HCT116 (cell line): Measurements from ENCODE around the gene ALOXE3.

Experiments
- CBX3 ChIP-seq: IDR thresholded peaks from 2 replicates; pipeline ENCODE4 v1.6.1; 2012; ENCODE audit warnings: low read depth
- EZH2 ChIP-seq: fragments of 200-600 bp; sonication (generic); IDR thresholded peaks from 2 replicates; pipeline ENCODE4 v1.6.1; 2017; ENCODE audit warnings: antibody characterized with exemption, mixed run types
- JUND ChIP-seq: IDR thresholded peaks from 2 replicates; pipeline ENCODE4 v1.6.1; 2012
- POLR2A ChIP-seq: IDR thresholded peaks from 2 replicates; pipeline ENCODE4 v1.7.0; 2011; ENCODE audit warnings: borderline replicate concordance; ENCODE audit not compliant: insufficient read depth, insufficient read length; ENCODE audit errors: extremely low read depth
- RAD21 ChIP-seq: IDR thresholded peaks from 2 replicates; pipeline ENCODE4 v1.6.1; 2012; ENCODE audit warnings: low read depth, mild to moderate bottlenecking
- TCF7L2 ChIP-seq: IDR thresholded peaks from 2 replicates; pipeline ENCODE4 v1.7.0; 2011; ENCODE audit warnings: borderline replicate concordance, inconsistent platforms; ENCODE audit not compliant: insufficient read depth, insufficient read length; ENCODE audit errors: extremely low read depth
- ZNF274 ChIP-seq: fragments of 200-500 bp; sonication (Bioruptor generic); IDR thresholded peaks from 2 replicates; pipeline ENCODE4 v1.6.1; 2014; ENCODE audit warnings: mild to moderate bottlenecking, low read depth, low read length, inconsistent platforms
- TF ChIP-seq, protein P1 (sequence below), 3 experiments: fragments of 200-600 bp in 1 of 3; sonication (generic) in 1 of 3; IDR thresholded peaks in 2 of 3; conservative IDR thresholded peaks in 1 of 3; 2 replicates each; pipeline ENCODE4 v1.5.1; 2012 to 2017; ENCODE audit warnings: low read depth in 2 of 3, low read length in 2 of 3, antibody characterized with exemption in 1 of 3, borderline replicate concordance in 1 of 3, control low read depth in 1 of 3, mild to moderate bottlenecking in 1 of 3, mixed read lengths in 1 of 3, mixed run types in 1 of 3, moderate library complexity in 1 of 3; ENCODE audit not compliant: insufficient read depth in 1 of 3

DNA sequence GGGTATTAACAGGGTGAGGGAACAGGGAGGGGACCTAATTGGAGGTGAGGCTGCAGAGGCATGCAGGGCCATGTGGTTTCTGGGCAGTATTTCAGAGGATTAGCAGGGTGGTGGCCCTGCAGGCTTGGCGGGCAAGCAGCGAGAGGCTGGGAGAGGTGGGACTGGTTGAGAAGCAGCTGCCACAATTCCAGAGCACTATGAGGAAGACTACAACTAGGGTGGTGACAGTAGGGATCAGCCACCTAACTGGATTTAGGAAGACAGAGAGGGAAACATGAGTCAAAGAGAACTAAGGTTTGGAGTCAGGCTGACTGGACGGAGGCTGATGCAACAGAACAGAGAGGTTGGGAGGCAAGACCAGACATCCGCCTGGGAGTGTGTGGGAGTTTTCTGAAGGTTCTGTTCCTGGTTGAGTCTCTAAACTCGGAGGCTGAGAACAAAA lies 12.3 kb downstream of the ALOXE3 start:
- no peak for TF ChIP-seq ZNF274
- no peak for TF ChIP-seq POLR2A
- TF ChIP-seq, protein P1, sequence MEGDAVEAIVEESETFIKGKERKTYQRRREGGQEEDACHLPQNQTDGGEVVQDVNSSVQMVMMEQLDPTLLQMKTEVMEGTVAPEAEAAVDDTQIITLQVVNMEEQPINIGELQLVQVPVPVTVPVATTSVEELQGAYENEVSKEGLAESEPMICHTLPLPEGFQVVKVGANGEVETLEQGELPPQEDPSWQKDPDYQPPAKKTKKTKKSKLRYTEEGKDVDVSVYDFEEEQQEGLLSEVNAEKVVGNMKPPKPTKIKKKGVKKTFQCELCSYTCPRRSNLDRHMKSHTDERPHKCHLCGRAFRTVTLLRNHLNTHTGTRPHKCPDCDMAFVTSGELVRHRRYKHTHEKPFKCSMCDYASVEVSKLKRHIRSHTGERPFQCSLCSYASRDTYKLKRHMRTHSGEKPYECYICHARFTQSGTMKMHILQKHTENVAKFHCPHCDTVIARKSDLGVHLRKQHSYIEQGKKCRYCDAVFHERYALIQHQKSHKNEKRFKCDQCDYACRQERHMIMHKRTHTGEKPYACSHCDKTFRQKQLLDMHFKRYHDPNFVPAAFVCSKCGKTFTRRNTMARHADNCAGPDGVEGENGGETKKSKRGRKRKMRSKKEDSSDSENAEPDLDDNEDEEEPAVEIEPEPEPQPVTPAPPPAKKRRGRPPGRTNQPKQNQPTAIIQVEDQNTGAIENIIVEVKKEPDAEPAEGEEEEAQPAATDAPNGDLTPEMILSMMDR (IDR thresholded peaks at IDR 0.05 in 2 of 3, conservative IDR thresholded peaks at IDR 0.05 in 1 of 3; ENCODE audit: borderline replicate concordance in 1 of 3, insufficient read depth in 1 of 3, low read depth in 2 of 3, low read length in 2 of 3) = no peak
- no peak for TF ChIP-seq TCF7L2
- TF ChIP-seq EZH2 = no peak
- TF ChIP-seq RAD21 = no peak
- TF ChIP-seq CBX3 = no peak
- no peak for TF ChIP-seq JUND
